IMR-90 (cell line): ENCODE data around the gene MAN1C1.

ENCODE experiments used
- BHLHE40 ChIP-seq: fragments of 150-350 bp; IDR thresholded peaks from 2 replicates; pipeline ENCODE4 v1.6.1; 2016; ENCODE audit warnings: mild to moderate bottlenecking, low read depth, low read length
- CEBPB ChIP-seq: IDR thresholded peaks from 2 replicates; pipeline ENCODE4 v1.6.1; 2012; ENCODE audit warnings: low read depth, low read length, improper control_type of control experiment
- CHD1 ChIP-seq: IDR thresholded peaks from 2 replicates; pipeline ENCODE4 v1.6.1; 2012; ENCODE audit warnings: low read depth, low read length, improper control_type of control experiment
- MAFK ChIP-seq: IDR thresholded peaks from 2 replicates; pipeline ENCODE4 v1.6.1; 2012; ENCODE audit warnings: low read depth, low read length, improper control_type of control experiment
- MAZ ChIP-seq: IDR thresholded peaks from 2 replicates; pipeline ENCODE4 v1.6.1; 2012; ENCODE audit warnings: low read depth, mild to moderate bottlenecking, low read length, improper control_type of control experiment, moderate library complexity, borderline replicate concordance
- MXI1 ChIP-seq: IDR thresholded peaks from 2 replicates; pipeline ENCODE4 v1.6.1; 2012; ENCODE audit warnings: low read depth, mild to moderate bottlenecking, low read length, moderate library complexity, borderline replicate concordance
- NFE2L2 ChIP-seq: fragments of 150-350 bp; IDR thresholded peaks from 2 replicates; pipeline ENCODE4 v1.6.1; 2016; ENCODE audit warnings: low read depth, mild to moderate bottlenecking, low read length
- POLR2A ChIP-seq: IDR thresholded peaks from 2 replicates; pipeline ENCODE4 v1.6.1; 2012; ENCODE audit warnings: mild to moderate bottlenecking, low read depth, low read length
- RAD21 ChIP-seq: IDR thresholded peaks from 2 replicates; pipeline ENCODE4 v1.6.1; 2012; ENCODE audit warnings: low read length, improper control_type of control experiment
- RFX5 ChIP-seq: IDR thresholded peaks from 2 replicates; pipeline ENCODE4 v1.8.0; 2012; ENCODE audit warnings: low read depth, mild to moderate bottlenecking, low read length, moderate library complexity
- SMC3 ChIP-seq: fragments of 150-350 bp; IDR thresholded peaks from 2 replicates; pipeline ENCODE4 v1.6.1; 2016; ENCODE audit warnings: low read depth, mild to moderate bottlenecking, antibody characterized with exemption, low read length, moderate library complexity
- TF ChIP-seq, protein P1 (sequence below): conservative IDR thresholded peaks from 2 replicates; pipeline ENCODE4 v1.5.1; 2012; ENCODE audit warnings: mild to moderate bottlenecking, low read depth, low read length, improper control_type of control experiment
- TF ChIP-seq, protein P2 (sequence below): fragments of 150-350 bp; IDR thresholded peaks from 2 replicates; pipeline ENCODE4 v1.6.1; 2016; ENCODE audit warnings: low read depth, mild to moderate bottlenecking, low read length, moderate library complexity, borderline replicate concordance
- TF ChIP-seq, protein P3 (sequence below): fragments of 150-350 bp; IDR thresholded peaks from 2 replicates; pipeline ENCODE4 v1.6.1; 2017; ENCODE audit warnings: mild to moderate bottlenecking, antibody characterized with exemption, low read length, low read depth

DNA sequence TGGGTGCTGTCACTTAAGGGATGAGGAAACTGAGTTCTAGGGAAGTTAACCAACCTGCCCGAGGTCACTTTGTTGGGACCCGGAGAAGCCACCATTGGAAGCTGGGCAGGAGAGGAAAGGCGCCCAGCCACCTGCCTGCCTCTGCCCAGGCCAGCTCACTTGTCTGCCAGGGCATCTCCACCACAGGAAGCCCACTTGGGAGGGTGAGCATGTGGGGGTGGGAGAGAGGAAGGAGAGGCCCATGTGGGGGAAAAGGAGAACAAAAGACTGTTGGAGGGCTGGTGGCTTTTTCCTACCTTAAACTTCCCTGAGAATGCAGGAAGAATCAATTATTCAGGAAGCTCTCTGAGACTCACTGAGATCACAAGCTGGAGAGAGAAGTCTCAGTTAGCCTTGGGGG lies 139.6 kb downstream of the MAN1C1 start:
- TF ChIP-seq RAD21 (no peak), BHLHE40 (no peak), NFE2L2 (no peak), CEBPB (no peak), RFX5 (no peak), POLR2A (no peak), MXI1 (no peak), CHD1 (no peak), MAZ (no peak), MAFK (no peak), SMC3 (no peak)
- TF ChIP-seq, protein P1, sequence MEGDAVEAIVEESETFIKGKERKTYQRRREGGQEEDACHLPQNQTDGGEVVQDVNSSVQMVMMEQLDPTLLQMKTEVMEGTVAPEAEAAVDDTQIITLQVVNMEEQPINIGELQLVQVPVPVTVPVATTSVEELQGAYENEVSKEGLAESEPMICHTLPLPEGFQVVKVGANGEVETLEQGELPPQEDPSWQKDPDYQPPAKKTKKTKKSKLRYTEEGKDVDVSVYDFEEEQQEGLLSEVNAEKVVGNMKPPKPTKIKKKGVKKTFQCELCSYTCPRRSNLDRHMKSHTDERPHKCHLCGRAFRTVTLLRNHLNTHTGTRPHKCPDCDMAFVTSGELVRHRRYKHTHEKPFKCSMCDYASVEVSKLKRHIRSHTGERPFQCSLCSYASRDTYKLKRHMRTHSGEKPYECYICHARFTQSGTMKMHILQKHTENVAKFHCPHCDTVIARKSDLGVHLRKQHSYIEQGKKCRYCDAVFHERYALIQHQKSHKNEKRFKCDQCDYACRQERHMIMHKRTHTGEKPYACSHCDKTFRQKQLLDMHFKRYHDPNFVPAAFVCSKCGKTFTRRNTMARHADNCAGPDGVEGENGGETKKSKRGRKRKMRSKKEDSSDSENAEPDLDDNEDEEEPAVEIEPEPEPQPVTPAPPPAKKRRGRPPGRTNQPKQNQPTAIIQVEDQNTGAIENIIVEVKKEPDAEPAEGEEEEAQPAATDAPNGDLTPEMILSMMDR, result no peak
- TF ChIP-seq, protein P2, sequence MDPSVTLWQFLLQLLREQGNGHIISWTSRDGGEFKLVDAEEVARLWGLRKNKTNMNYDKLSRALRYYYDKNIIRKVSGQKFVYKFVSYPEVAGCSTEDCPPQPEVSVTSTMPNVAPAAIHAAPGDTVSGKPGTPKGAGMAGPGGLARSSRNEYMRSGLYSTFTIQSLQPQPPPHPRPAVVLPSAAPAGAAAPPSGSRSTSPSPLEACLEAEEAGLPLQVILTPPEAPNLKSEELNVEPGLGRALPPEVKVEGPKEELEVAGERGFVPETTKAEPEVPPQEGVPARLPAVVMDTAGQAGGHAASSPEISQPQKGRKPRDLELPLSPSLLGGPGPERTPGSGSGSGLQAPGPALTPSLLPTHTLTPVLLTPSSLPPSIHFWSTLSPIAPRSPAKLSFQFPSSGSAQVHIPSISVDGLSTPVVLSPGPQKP, result no peak
- TF ChIP-seq, protein P3, sequence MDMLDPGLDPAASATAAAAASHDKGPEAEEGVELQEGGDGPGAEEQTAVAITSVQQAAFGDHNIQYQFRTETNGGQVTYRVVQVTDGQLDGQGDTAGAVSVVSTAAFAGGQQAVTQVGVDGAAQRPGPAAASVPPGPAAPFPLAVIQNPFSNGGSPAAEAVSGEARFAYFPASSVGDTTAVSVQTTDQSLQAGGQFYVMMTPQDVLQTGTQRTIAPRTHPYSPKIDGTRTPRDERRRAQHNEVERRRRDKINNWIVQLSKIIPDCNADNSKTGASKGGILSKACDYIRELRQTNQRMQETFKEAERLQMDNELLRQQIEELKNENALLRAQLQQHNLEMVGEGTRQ, result no peak
